GM19395 (cell line): ENCODE results near the gene RPS14.
A peak's percentile ranks its signal among the peaks of the same experiment; 100 is the strongest.
"Not testable (repeated sequence)": the region's sequence is repeated elsewhere in the genome, so short reads cannot be mapped to it uniquely, and the experiment has no call there.

Experiments
- ATAC-seq: cut with Tn5 transposase; IDR thresholded peaks from one replicate; pipeline ENCODE4 v1.9.1; 2021; ENCODE audit warnings: mild to moderate bottlenecking, moderate library complexity; ENCODE audit not compliant: unreplicated experiment

The RPS14 gene

GRCh38 chr5:150447188-150447587 is 2.4 kb downstream of the RPS14 start:
- ATAC-seq, result no peak

DNA sequence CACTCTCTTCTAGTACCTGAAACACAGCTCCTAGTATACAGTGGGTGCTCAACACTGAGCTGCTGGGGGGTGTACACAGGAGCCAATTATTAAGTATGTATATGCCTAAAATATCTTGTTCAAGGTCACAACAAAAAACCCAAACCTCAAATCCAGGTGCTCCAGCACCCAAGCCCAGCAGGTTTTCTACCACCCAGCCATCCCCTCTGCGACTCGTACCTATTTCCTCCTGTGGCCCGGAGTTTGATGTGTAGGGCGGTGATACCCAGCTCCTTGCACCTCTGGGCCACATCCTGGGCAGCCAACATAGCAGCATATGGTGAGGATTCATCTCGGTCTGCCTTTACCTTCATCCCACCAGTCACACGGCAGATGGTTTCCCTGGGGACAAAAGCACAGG is 3.0 kb downstream of the RPS14 start:
- no peak for ATAC-seq

- no peak for ATAC-seq
Measured at GRCh38 chr5:150446088-150446487, 3.5 kb downstream of the RPS14 start.

- no peak for ATAC-seq
Measured at GRCh38 chr5:150444770-150445169, 4.8 kb downstream of the RPS14 start.

DNA sequence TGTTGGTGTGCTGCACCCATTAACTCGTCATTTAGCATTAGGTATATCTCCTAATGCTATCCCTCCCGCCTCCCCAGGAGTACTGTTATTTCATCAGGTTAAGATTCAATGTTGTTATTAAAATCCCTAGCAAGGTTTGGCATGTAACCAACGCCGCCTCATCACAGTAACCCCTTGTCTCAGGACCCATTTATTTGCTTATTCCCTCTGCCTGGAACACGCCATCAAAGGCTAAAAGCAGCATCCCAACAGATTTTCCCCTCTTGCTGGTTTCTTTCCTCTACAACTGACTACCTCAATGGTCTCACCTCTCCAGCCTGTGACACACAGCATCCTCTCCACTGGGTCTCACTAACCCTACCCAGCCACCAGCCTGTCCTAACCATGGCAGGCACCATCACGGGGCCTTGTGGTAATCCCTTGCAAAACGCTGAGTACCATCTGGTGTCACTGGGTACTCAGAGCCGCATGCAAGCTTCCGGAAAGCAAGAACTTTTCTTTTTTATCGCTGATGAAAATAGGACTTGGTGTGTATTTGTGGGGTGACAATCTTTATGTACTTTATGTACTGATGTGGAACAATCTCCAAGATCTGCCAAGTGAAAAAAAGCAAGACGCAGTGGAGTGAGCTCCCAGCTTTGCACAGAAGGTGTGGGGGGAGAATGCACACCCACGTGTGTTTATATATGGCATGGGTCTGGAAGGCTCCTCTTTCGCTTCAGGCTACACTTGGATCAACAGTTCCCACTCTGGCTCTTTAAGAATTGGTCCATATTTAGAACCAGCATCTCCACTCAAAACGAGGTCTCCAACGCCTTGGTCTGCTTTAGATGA is 6.1 kb downstream of the RPS14 start:
- ATAC-seq, result no peak

DNA sequence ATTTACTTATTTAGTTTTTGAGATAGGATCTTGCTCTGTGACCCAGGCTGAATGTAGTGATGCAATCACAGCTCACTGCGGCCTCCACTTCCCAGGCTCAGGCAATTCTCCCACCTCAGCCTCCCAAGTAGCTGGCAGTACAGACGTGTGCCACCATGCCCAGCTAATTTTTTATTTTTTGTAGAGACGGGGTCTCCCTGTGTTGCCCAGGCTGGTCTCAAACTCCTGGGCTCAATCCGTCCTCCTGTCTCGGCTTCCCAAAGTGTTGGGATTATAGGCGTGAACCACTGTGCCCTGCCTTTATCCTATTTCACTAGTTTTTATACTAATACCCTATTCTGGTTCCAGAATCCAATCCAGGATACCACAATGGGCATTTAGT is 6.8 kb downstream of the RPS14 start:
- ATAC-seq, result no peak

- no peak for ATAC-seq
Measured at GRCh38 chr5:150441813-150442698, 7.5 kb downstream of the RPS14 start.

GRCh38 chr5:150440948-150441812 is 8.4 kb downstream of the RPS14 start:
- no peak for ATAC-seq

DNA sequence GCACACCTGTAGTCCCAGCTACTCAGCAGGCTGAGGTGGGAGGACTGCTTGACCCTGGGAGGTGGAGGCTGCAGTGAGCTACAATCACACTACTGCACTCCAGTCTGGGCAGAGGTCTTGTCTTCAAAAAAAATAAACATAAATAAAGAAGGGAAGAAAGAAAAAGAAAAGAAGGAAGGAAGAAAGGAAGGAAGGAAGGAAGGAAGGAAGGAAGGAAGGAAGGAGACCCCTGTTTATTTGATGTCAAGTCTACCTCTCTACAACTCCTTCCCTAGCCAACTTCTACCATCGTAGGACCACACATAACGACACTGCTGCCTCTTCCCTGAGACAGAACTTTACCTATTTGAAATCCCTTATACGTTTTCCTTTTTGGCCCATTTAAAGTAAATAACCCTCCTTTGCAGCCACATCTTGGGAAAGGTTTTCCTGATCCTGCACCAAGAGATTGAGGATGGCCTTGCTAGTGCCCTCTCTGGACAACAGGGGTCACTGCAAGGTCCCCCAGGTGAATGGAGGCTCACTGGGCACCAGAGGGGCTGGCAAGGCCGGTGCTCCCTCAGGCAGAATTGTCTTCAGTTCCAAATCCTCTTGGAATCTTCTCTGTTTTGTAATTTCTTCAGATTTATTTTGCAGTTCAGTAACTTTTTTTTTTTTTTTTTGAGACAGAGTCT is 10.5 kb downstream of the RPS14 start:
- ATAC-seq, result no peak

DNA sequence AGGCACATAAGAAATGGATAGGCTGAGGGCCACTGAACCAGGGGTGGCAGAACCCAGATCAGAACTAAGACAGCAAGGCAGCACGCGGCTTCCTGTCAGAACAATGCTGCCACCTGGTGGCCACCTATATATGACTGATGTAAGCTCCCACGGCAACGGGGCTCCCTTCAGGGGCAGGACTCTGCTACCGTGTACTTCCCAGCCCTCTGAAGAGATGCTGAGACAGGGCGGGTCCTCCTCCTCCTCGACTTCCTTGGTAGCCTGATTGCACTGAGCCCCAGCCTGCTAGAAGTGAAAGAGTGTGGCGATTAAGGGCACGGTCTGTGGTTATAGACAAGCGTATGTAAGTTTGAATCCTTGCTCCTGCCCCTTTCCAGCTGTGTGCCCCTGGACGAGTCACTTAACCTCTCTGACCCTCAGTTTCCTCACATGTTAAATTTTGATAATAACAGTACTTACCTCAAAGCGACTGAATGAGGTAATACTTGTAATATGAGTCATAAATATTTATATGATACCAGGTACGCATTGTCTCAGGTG is 13.3 kb downstream of the RPS14 start:
- peak; percentile 98 for ATAC-seq

DNA sequence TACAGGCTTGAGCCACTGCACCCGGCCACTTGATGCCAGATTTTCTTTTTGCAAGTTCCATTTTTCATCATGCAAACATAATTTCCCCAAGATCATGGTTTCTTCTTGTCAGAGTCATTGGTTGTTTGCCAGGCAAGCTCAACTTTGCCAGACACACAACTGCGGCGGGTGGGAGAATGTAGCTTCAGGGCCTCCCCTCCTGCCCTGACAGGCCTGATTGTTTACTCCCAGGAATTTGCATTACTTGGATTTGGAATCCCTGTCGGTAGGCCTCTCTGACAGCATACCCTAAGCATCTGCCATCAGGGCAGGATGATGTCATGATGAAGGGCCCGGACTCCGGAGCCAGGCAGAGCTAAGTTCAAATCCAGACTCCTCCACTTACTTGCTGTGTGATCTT is 15.1 kb downstream of the RPS14 start:
- no peak for ATAC-seq

DNA sequence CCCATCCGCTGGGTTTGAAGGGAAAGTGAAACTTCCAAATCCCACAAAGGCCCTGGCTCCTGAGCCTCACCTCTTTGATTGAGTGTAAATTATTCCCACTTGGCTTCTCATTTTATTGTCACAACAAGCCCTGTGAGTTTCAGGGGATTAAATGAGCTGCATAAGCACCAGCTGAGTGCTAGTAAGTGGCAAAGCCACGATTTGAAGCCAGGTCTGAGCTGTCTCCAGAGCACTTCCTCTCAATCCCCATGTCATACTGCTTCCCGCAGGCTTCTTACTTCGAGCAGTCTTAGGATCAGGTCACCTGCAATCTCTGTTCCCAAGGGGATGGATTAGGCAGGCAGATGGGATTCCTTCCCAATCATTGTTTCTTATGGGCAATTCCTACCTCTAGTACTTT is 18.0 kb downstream of the RPS14 start:
- ATAC-seq, result no peak

GRCh38 chr5:150431048-150431447 is 18.5 kb downstream of the RPS14 start:
- no peak for ATAC-seq

DNA sequence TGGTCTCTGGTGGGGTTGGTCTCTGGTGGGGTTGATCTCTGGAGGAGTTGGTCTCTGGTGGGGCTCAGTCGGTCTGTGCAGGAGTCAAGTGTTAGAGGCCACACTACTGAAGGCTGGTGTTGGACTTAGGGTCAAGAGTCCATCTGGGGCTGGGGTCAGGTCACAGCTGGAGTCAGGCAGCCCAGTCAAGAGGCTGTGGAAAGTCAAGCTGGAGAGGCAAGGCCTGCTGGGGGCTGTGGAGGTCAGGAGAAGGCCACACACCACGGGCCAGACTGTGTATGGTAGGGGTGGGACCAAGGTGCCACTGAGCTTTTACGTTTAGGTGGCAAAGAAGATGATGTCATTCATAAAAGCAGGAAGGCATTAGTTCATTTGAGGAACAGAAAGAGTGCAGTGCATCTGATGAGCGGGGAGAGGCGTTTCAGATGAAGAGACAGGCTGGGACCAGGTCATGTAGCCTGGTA is 20.1 kb downstream of the RPS14 start:
- ATAC-seq, result peak; percentile 71

- ATAC-seq, result no peak
Measured at GRCh38 chr5:150428978-150429377, 20.6 kb downstream of the RPS14 start.

GRCh38 chr5:150428106-150428876 is 21.2 kb downstream of the RPS14 start:
- no peak for ATAC-seq

GRCh38 chr5:150426165-150426564 is 23.4 kb downstream of the RPS14 start:
- ATAC-seq, result not testable (repeated sequence)

DNA sequence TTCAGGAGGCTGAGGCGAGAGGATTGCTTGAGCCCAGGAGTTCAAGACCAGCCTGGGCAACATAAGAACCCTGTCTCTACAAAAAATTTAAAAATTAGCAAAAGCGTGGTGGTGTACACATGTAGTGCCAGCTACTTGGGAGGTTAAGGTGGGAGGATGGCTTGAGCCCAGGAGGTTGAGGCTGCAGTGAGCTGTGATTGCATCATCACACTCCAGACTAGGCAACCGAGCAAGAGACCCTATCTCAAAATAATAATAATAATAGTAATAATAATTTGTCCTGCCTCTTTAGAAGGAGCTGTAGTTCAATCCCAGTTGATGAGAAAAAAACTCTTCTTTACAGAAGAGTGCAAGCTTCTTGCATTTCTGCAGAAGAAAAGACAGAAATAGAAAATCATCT is 26.8 kb downstream of the RPS14 start:
- ATAC-seq, result no peak

- ATAC-seq, result no peak
Measured at GRCh38 chr5:150422075-150422474, 27.5 kb downstream of the RPS14 start.
